Measurements from ENCODE around the gene SLC34A1. TPM values are rescaled to one million over a fixed set of nuclear protein-coding genes. Genes with fewer than 3 reads are reported as not detected.

SLC34A1 gene
- total and polyA plus RNA-seq, 2 of the 13 experiments (the other 11 are each of a cell fraction or from before 2014, with no cell fraction given), result 0.03 to 0.20 TPM

DNA sequence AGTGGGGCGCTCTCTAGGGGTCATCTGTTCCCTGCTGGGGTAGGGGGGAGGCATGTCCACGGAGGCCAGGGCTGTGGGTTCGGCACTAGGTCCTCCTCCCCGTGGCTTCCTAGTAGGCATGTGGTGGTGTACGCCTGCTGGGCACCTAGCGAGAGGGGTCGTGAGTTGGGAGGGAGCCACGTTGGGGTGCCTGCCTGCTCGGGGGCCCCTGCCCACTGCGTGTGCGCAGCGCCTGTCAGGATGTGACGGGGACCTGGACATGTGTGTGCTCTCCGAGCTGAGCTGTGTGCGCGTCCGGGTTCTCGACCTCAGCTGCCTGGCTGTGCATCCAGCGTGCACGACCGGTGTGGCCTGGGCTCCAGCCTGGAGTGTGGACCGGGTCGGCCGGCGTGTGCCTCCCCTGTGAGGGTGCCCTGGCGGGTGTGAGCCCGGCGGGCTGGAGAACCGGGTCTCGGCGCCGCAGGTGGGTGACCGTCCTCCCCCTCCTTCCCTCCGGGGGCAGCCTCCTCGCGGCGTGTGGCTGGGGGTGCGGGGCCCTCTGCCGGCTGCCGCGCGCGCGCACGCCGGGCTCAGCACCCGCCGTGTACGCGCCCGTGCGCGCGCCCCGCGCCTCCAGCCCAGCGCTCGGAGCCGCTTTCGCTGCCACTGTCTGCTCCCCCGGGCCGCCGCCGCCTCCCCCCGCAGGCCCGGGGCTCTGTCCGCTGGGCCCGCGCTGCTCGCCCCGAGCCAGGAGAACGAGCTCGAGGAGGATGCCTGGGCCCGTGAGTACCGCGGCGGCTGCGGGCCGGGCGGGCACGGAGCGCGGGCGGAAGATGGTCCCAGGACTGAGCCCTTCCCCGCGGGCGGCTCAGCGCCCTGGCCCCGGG lies 62.2 kb downstream of the SLC34A1 start, which contains the start of gene PRR7:
Gene PRR7 (plus strand): TSS at position 615 of the 866 bp plus-strand sequence. CDS start 8,254 bp downstream, outside the sequence.
- no peaks in the 10 kb centered on the region for H3K79me2 ChIP-seq (ENCODE audit: insufficient read depth, low read length)
- intact Hi-C loops (cut with micrococcal nuclease; ENCODE audit: unreplicated experiment) (loop anchor here (5.0 kb wide), 1 partner anchor 119 kb away; no protein-coding TSS in a partner anchor), in situ Hi-C loops (cut with HindIII; ENCODE audit: extremely low pct_ligation_motif_present, low pct_unique_long_range_greater_than_20kb) (loop anchor here (5.0 kb wide), 1 partner anchor 134 kb away; the partner anchor contains the start of gene MXD3)
- peak within 1 kb of the TSS; percentile 99 for H3K4me2 ChIP-seq (ENCODE audit: low read depth, low read length)
- peak within 1 kb of the TSS; percentile 55 to 80 (median 61) for H3K4me3 ChIP-seq (replicated peaks in 1 of 3; ENCODE audit: insufficient read depth in 1 of 3, low read depth in 2 of 3, low read length in 3 of 3)
- POLR2A ChIA-PET, result interaction anchor here (0.8 to 4.2 kb wide), 5 partner anchors 9 to 68 kb away, joined by 3 to 19 read pairs (median 3); partner anchors contain the start of gene GRK6
- ATAC-seq, result peak; percentile 27
- H2AFZ ChIP-seq (ENCODE audit: low read length), result no peak within 1 kb of the TSS
- CTCF ChIA-PET (ENCODE audit: low intra/inter-chr PET ratio, low total read pairs), result interaction anchor here (1.4 kb wide), 1 partner anchor 11 kb away, joined by 5 read pairs; no protein-coding TSS in a partner anchor
- DNase-seq (ENCODE audit: low spot score), result no peak
- no peaks in the 10 kb centered on the region for H3K27me3 ChIP-seq (ENCODE audit: control insufficient read depth in 1 of 2, insufficient read depth in 2 of 2, low read length in 2 of 2)
- WGBS (ENCODE audit: low lambda C conversion rate), result 18% methylated on average over 10 of the region's 89 CpGs
- peaks cover 49% of the 10 kb centered on the region for H3K4me1 ChIP-seq (ENCODE audit: insufficient read depth, low read length)
- peaks cover 2% of the 10 kb centered on the region; the same call in 1 of the 2 replicates for H4K20me1 ChIP-seq (ENCODE audit: insufficient read depth, low read length)
- H3K36me3 ChIP-seq (replicated peaks in 1 of 2; ENCODE audit: control insufficient read depth in 1 of 2, insufficient read depth in 2 of 2, low read length in 2 of 2), result 0 out of 5 replicates have a peak, but pooled peaks cover 0 to 5% of the 10 kb centered on the region in 2 experiments
- peak within 1 kb of the TSS; percentile 74 for H3K27ac ChIP-seq (ENCODE audit: extremely low read length, insufficient read depth, low read length)
- FAIRE-seq, result no peak
- H3K9me3 ChIP-seq (ENCODE audit: low read length), result no peaks in the 10 kb centered on the region
- peak within 1 kb of the TSS; percentile 82 for H3K9ac ChIP-seq (ENCODE audit: insufficient read depth, low read depth, low read length)
- no TSS peak for BruUV-seq (replicated peaks)
- TF ChIP-seq, protein P1, sequence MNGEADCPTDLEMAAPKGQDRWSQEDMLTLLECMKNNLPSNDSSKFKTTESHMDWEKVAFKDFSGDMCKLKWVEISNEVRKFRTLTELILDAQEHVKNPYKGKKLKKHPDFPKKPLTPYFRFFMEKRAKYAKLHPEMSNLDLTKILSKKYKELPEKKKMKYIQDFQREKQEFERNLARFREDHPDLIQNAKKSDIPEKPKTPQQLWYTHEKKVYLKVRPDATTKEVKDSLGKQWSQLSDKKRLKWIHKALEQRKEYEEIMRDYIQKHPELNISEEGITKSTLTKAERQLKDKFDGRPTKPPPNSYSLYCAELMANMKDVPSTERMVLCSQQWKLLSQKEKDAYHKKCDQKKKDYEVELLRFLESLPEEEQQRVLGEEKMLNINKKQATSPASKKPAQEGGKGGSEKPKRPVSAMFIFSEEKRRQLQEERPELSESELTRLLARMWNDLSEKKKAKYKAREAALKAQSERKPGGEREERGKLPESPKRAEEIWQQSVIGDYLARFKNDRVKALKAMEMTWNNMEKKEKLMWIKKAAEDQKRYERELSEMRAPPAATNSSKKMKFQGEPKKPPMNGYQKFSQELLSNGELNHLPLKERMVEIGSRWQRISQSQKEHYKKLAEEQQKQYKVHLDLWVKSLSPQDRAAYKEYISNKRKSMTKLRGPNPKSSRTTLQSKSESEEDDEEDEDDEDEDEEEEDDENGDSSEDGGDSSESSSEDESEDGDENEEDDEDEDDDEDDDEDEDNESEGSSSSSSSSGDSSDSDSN (CRISPR knock-in tag; IDR thresholded peaks at IDR 0.05), result peak; percentile 48
- TF ChIP-seq SP140L (CRISPR knock-in tag; IDR thresholded peaks at IDR 0.05; ENCODE audit: borderline replicate concordance) (no peak), ZSCAN20 (CRISPR knock-in tag; IDR thresholded peaks at IDR 0.05; ENCODE audit: borderline replicate concordance) (no peak), ZNF678 (CRISPR knock-in tag; IDR thresholded peaks at IDR 0.05) (no peak), EZH2 (conservative IDR thresholded peaks at IDR 0.05; ENCODE audit: low read depth, low read length) (no peak), DNMT1 (CRISPR knock-in tag; IDR thresholded peaks at IDR 0.05) (no peak), ZNF263 (CRISPR knock-in tag; IDR thresholded peaks at IDR 0.05) (peak; percentile 36), YEATS4 (CRISPR knock-in tag; IDR thresholded peaks at IDR 0.05; ENCODE audit: borderline replicate concordance) (no peak; the same call in 1 of the 2 replicates), RFXAP (CRISPR knock-in tag; IDR thresholded peaks at IDR 0.05; ENCODE audit: borderline replicate concordance) (no peak), ZNF674 (CRISPR knock-in tag; IDR thresholded peaks at IDR 0.05; ENCODE audit: low read depth) (0 out of 2 replicates have a peak, but pooled peaks have one; percentile 62), ZNF564 (CRISPR knock-in tag; IDR thresholded peaks at IDR 0.05) (0 out of 2 replicates have a peak, but pooled peaks have one; percentile 50), RBFOX2 (IDR thresholded peaks at IDR 0.05; ENCODE audit: low read depth, low read length) (peak; percentile 87), JARID2 (CRISPR knock-in tag; IDR thresholded peaks at IDR 0.05; ENCODE audit: insufficient replicate concordance) (no peak), HNRNPL (IDR thresholded peaks at IDR 0.05; ENCODE audit: low read depth, low read length) (peak; percentile 34; the same call in 1 of the 2 replicates), ERF (CRISPR knock-in tag; IDR thresholded peaks at IDR 0.05) (peak; percentile 17; the same call in 1 of the 2 replicates), PCBP2 (optimal IDR thresholded peaks at IDR 0.05; ENCODE audit: low read depth, low read length, poor library complexity, severe bottlenecking) (no peak), PHF21A (CRISPR knock-in tag; IDR thresholded peaks at IDR 0.05) (no peak), NRL (CRISPR knock-in tag; IDR thresholded peaks at IDR 0.05; ENCODE audit: borderline replicate concordance) (peak; percentile 81; the same call in 1 of the 2 replicates)
- TF ChIP-seq, protein P2, sequence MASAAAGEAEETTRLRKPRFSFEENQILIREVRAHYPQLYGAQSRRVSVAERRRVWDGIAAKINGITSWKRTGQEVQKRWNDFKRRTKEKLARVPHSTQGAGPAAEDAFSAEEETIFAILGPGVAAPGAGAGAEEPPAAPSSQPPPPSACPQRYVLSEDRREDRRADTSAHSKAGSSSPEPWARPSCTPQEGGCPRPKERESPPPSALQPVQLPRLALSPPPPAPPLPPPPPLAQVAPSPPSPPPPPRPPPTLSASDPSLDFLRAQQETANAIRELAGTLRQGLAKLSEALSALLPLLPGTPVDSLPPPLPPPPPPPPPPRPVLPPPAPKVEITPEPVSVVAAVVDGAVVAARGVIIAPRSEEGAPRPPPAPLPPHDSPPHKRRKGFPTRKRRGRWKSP (CRISPR knock-in tag; IDR thresholded peaks at IDR 0.05), result 0 out of 2 replicates have a peak, but pooled peaks have one; percentile 18
- TF ChIP-seq, protein P3, sequence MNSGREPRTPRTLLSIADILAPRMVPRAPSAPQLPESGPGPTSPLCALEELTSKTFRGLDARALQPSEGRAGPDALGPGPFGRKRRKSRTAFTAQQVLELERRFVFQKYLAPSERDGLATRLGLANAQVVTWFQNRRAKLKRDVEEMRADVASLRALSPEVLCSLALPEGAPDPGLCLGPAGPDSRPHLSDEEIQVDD (CRISPR knock-in tag; IDR thresholded peaks at IDR 0.05; ENCODE audit: borderline replicate concordance), result peak; percentile 30; the same call in 1 of the 2 replicates
